ENCODE measurements around the gene NID1.

- TF ChIP-seq TAF1 (IDR thresholded peaks at IDR 0.05; ENCODE audit: low read depth, low read length): no peak
- no peak for TF ChIP-seq POLR2AphosphoS5 (IDR thresholded peaks at IDR 0.05; ENCODE audit: low read depth, low read length)
- no peak for TF ChIP-seq SPI1 (IDR thresholded peaks at IDR 0.05; ENCODE audit: low read depth, low read length)
- no peak for TF ChIP-seq POLR2A (IDR thresholded peaks at IDR 0.05; ENCODE audit: low read depth, low read length)
- TF ChIP-seq POU2F2 (IDR thresholded peaks at IDR 0.05; ENCODE audit: low read depth, low read length): no peak
- TF ChIP-seq PAX5 (IDR thresholded peaks at IDR 0.05; ENCODE audit: insufficient read depth, low read length, severe bottlenecking): no peak
These were observed 80.7 kb downstream of the NID1 start for GRCh38 chr1:235984041-235984825.
